Activated CD4-positive, alpha-beta memory T cell treated with anti-CD3 and anti-CD28 coated beads, Interleukin-2, amount 10 ng/mL, durations not matched to agents 7 days and 5 days (primary cell): ENCODE results near the gene NR4A1. TPM values are rescaled to one million over a fixed set of nuclear protein-coding genes. Genes with fewer than 3 reads are reported as not detected.

Experiments used
- CTCF ChIA-PET: fragments of 350-600 bp; sonication (Branson Sonifier 250); formaldehyde crosslinking; loops from one replicate; lab custom pipeline; 2021; ENCODE audit warnings: antibody characterized with exemption, inconsistent platforms; lab: Charles Lee
- POLR2A ChIA-PET: fragments of 350-600 bp; sonication (Branson Sonifier 250); formaldehyde crosslinking; loops from one replicate; lab custom pipeline; 2021; ENCODE audit warnings: antibody characterized with exemption; lab: Charles Lee
- DNase-seq: peaks from one replicate; pipeline ENCODE4 v3.0.0-alpha.2; 2020
- H3K27ac Mint-ChIP-seq: one replicate; pipeline ENCODE4 v1.8.0; 2021; ENCODE audit warnings: mild to moderate bottlenecking, mixed read lengths
- H3K27me3 Mint-ChIP-seq: one replicate; pipeline ENCODE4 v1.8.0; 2021; ENCODE audit warnings: mixed read lengths
- H3K36me3 Mint-ChIP-seq: one replicate; pipeline ENCODE4 v1.8.0; 2021; ENCODE audit warnings: low read depth, mixed read lengths
- H3K4me1 Mint-ChIP-seq: one replicate; pipeline ENCODE4 v1.8.0; 2021; ENCODE audit warnings: mixed read lengths
- H3K4me3 Mint-ChIP-seq: one replicate; pipeline ENCODE4 v1.8.0; 2021; ENCODE audit warnings: mild to moderate bottlenecking, mixed read lengths
- H3K9me3 Mint-ChIP-seq: one replicate; pipeline ENCODE4 v1.8.0; 2021; ENCODE audit warnings: mixed read lengths
- total RNA-seq, 2 experiments: library from RNA; stranded (reverse); gene quantifications; one replicate each; pipeline ENCODE4 v1.2.3, GENCODE V29; 2021

NR4A1 gene
- total RNA-seq, 2 experiments from 2014 or later: 10.0 to 10.5 TPM

DNA sequence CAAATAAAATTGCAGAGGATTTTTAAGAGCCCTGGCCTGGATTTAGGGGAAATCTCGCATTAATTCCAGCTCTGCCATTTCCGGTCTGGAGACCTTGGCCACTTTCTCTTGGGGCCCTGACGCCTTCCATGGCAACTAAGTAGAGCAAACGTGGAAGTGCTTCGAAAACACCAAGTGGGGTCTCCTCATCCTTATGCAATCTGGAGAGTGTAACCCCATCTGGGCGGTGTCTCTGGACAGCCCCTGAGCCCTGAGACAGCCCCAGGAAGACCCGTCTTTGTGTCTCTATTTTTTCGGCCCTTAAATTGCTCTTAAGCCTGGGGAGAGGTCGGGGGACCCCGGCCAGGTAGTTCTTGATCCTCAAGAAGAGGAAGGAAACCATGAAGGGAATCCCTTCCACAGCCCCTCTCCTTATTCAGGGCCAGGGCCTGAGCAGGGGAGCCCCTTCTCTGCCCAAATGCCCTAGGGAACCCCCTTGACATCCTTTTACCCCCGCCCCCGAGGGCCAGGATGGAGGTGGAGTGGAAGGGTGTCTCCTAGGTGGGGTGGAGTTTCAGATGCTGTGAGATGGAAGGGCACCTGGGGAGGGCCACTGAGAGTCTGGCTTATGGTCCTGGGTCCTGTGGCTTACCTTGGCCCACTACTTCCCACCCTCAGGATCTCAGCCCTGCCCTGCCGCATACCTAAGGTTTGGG is 17.6 kb upstream of the NR4A1 start:
- Mint-ChIP-seq H3K27ac (peak overlapping the region; percentile 54), H3K36me3 (no peaks in the 10 kb centered on the region), H3K4me3 (peak overlapping the region; percentile 68), H3K9me3 (no peaks in the 10 kb centered on the region), H3K27me3 (peaks cover 19% of the 10 kb centered on the region), H3K4me1 (peaks cover 36% of the 10 kb centered on the region)
- POLR2A ChIA-PET: interaction anchor here (1.0 to 2.9 kb wide), 7 partner anchors 10 to 88 kb away, joined by 3 to 18 read pairs (median 3); partner anchors contain the start of genes ATG101 and NR4A1
- CTCF ChIA-PET: interaction anchor here (0.8 to 12.6 kb wide), 12 partner anchors 8 to 112 kb away, joined by 3 to 309 read pairs (median 9); partner anchors contain the start of genes ATG101, NR4A1 and SMIM41
- DNase-seq: no peak

DNA sequence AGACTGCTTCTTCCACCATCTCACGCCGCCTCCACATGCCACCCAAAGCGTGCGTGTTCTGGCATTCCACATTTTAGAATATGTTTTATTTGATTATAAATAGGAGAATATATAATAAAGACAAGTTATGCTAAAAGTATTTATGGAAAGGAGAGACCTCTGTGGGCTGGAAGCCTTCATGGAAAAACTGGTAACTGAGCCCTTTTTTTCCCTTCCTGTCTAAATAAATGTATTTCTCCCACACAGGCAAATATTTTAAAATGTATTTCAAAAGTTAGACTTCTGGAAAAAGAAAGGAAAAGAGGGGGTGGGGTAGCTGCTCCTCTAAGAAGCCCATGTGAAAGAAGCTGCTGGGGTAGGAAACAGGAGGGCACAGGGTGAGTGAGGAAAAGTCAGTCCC is 16.1 kb upstream of the NR4A1 start:
- ChIA-PET POLR2A (interaction anchor here (0.8 to 1.5 kb wide), 2 partner anchors 10 to 16 kb away, joined by 3 to 4 read pairs; no protein-coding TSS in a partner anchor), CTCF (interaction anchor here (1.2 to 9.2 kb wide), 2 partner anchors 9 to 12 kb away, joined by 4 to 67 read pairs; no protein-coding TSS in a partner anchor)
- Mint-ChIP-seq H3K4me3 (no peak overlapping the region), H3K36me3 (no peaks in the 10 kb centered on the region), H3K9me3 (no peaks in the 10 kb centered on the region), H3K4me1 (peaks cover 36% of the 10 kb centered on the region), H3K27ac (no peak overlapping the region), H3K27me3 (peaks cover 19% of the 10 kb centered on the region)
- DNase-seq: no peak

DNA sequence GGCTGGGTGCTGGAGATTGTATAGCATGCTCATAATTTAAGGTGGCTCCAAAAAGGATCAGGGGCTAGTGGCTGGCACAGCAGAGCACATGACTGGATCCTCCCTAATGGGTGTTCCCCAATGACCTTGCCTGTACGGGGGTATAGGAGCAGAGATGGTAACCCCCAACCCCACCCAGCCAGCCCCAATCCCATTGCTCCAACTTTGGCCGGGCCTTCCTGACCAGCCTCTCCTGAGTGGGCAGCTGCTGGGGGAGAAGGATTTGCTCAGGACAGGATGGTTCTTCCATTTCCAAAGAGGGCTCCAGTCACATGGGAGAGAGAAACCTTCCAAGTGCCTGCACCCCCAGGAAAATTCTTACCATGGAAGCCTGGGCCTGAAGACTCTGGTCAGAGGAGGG is 15.3 kb upstream of the NR4A1 start:
- ChIA-PET POLR2A (interaction anchor here (1.2 to 1.8 kb wide), 4 partner anchors 10 to 34 kb away, joined by 3 to 8 read pairs (median 5); partner anchors contain the start of gene ATG101), CTCF (interaction anchor here (9.2 kb wide), 1 partner anchor 10 kb away, joined by 67 read pairs; no protein-coding TSS in a partner anchor)

DNA sequence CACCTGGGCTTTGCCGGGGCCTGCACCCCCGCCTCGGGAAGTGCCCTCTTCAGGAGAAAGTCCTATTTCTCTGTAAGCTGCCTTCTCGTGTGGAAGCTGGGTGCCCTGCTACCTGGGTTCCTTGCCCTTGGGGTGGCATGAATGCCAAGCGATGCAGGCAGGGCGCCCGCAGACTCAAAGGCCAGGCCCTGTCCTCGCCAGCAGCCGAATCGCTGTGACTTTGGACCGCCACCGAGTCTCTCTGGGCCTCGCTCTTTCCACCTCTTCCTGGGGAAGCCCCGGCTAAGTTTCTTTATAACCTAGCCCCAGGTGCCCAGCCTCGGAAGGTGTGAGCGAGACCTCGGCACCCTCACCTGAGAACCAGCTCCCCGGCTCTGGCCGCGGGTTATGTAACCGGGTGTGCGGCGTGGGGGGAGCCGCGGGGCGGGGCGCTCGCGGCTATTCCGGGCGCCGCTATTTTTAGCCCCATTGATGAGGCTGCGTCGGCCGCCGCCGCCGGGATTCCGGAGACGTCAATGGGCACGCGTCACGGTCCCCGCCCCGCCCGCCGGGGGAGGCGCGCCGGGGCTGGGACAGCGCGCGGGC is 14.6 kb upstream of the NR4A1 start:
- H3K4me3 Mint-ChIP-seq: peak overlapping the region; percentile 57
- ChIA-PET POLR2A (interaction anchor here (1.2 to 4.0 kb wide), 5 partner anchors 9 to 33 kb away, joined by 3 to 22 read pairs (median 5); partner anchors contain the start of genes ATG101 and NR4A1), CTCF (interaction anchor here (9.2 kb wide), 1 partner anchor 11 kb away, joined by 67 read pairs; no protein-coding TSS in a partner anchor)
- H3K27me3 Mint-ChIP-seq: peaks cover 16% of the 10 kb centered on the region
- peak; percentile 83 for DNase-seq
- H3K4me1 Mint-ChIP-seq: peaks cover 42% of the 10 kb centered on the region
- H3K36me3 Mint-ChIP-seq: no peaks in the 10 kb centered on the region
- H3K27ac Mint-ChIP-seq: no peak overlapping the region
- H3K9me3 Mint-ChIP-seq: no peaks in the 10 kb centered on the region

More for the DNA sequence above, 15.3 kb upstream of the NR4A1 start:
- Mint-ChIP-seq H3K27me3 (peaks cover 16% of the 10 kb centered on the region), H3K27ac (no peak overlapping the region), H3K9me3 (no peaks in the 10 kb centered on the region), H3K36me3 (no peaks in the 10 kb centered on the region), H3K4me1 (peaks cover 38% of the 10 kb centered on the region), H3K4me3 (no peak overlapping the region)
- DNase-seq: no peak

DNA sequence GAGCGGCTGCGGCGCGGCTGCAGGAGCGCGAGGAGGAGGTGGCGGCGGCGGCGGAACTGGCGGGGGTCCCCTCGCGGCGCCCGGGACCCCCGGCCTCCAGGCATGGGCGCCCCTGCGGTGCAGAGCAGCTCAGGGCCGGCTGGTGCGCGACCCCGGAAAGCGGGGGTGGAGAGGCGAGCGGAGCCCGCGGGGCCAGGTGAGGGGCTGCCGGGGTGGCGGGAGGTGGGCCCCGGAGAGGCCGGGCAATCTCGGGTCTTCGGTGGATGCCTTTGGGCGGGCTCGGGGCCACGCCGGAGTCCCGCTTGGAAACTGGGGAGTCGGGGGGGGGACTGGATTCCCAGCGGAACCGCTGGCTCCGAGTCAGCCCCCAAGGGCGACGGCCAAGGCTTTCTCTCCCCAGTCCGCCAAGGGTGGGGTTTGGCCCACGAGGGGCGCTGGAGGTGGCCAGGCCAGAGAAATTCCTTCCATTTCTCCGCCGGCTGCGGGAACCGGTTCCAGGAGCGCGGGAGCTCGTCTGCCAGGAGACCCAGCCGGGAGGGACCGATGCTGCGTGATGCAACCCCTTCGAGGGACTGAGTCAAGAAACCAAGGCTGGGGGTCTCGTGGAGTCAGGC is 13.9 kb upstream of the NR4A1 start:
- H3K27me3 Mint-ChIP-seq: peaks cover 16% of the 10 kb centered on the region
- ChIA-PET CTCF (interaction anchor here (9.2 kb wide), 1 partner anchor 12 kb away, joined by 67 read pairs; no protein-coding TSS in a partner anchor), POLR2A (interaction anchor here (1.3 to 4.0 kb wide), 4 partner anchors 12 to 32 kb away, joined by 5 to 22 read pairs (median 8); partner anchors contain the start of genes ATG101 and NR4A1)
- no peaks in the 10 kb centered on the region for H3K9me3 Mint-ChIP-seq
- no peak for DNase-seq
- no peaks in the 10 kb centered on the region for H3K36me3 Mint-ChIP-seq
- H3K4me1 Mint-ChIP-seq: peaks cover 48% of the 10 kb centered on the region
- no peak overlapping the region for H3K27ac Mint-ChIP-seq
- peak overlapping the region; percentile 41 for H3K4me3 Mint-ChIP-seq

DNA sequence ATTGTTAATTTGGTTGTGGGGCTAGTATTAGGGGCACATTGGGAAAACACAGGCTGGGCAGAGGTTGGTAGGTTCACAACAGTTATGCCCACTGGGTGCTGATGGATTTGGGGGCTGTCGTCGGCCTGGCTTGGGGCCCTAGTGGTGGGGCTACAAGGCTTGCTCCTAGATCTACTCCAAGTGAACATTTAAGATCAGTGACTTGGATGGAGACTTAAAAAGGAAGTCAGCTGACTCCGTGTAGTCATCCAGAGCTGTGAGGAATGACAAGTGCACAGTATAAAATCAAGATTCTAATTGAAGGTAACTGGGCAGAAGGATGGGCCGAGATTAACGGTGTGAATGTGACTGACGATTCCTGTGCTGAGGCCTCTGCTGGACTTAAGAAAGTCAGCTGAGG is 12.8 kb upstream of the NR4A1 start:
- Mint-ChIP-seq H3K9me3 (no peaks in the 10 kb centered on the region), H3K27me3 (peaks cover 16% of the 10 kb centered on the region), H3K4me1 (peaks cover 43% of the 10 kb centered on the region), H3K27ac (no peak overlapping the region), H3K4me3 (peak overlapping the region; percentile 31), H3K36me3 (no peaks in the 10 kb centered on the region)
- ChIA-PET POLR2A (interaction anchor here (2.2 to 4.0 kb wide), 2 partner anchors 13 kb away, joined by 7 to 22 read pairs; partner anchors contain the start of gene NR4A1), CTCF (interaction anchor here (1.1 to 9.2 kb wide), 3 partner anchors 13 to 30 kb away, joined by 5 to 67 read pairs (median 5); no protein-coding TSS in a partner anchor)
- DNase-seq: no peak

DNA sequence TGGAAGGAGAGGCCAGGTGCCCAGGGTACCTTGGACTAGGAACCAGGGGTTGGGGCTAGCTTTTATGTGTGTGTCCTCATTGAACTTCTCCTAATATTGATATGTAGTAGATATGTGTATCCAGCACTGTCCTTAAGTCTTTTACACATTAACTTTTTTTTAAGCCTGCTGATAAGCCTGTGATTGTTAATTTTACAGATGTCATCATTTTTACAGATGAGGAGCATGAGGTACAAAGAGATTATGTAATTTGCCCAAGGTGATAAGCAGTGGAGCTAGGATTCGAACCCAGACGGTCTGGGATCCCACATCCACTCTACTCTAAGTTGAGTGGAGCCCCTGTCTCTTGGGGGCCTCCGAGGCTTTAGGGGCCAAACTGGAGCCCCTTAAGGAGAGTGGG is 10.2 kb upstream of the NR4A1 start:
- ChIA-PET CTCF (interaction anchor here (1.7 to 9.2 kb wide), 2 partner anchors 10 to 15 kb away, joined by 4 to 67 read pairs; no protein-coding TSS in a partner anchor), POLR2A (interaction anchor here (1.5 kb wide), 1 partner anchor 16 kb away, joined by 4 read pairs; no protein-coding TSS in a partner anchor)
- H3K27ac Mint-ChIP-seq: no peak overlapping the region
- no peaks in the 10 kb centered on the region for H3K36me3 Mint-ChIP-seq
- no peaks in the 10 kb centered on the region for H3K9me3 Mint-ChIP-seq
- H3K4me3 Mint-ChIP-seq: no peak overlapping the region
- H3K27me3 Mint-ChIP-seq: peaks cover 3% of the 10 kb centered on the region
- H3K4me1 Mint-ChIP-seq: peaks cover 35% of the 10 kb centered on the region
- no peak for DNase-seq

DNA sequence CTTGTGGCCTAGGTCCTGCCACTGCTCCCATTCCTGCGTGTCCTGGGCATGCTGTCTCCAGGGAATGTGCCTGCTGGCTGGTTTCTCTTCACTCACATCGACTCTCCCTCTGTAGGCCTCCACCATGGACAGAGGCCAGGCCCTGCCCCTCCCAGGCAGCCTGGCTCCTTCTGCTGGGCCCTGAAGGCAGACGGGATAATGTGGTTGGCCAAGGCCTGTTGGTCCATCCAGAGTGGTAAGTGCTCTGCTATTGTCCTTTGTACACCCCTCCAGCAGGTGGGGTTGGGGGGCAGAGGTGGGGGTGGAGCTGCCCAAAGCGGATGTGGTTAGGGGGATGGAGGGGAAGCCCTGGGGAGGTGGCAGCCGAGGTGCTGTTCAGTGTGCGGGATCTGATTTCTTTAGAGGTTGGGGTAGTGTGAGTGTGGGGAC is 9.5 kb upstream of the NR4A1 start:
- peak; percentile 36 for DNase-seq
- ChIA-PET CTCF (interaction anchor here (4.8 to 9.2 kb wide), 2 partner anchors 16 kb away, joined by 33 to 67 read pairs; no protein-coding TSS in a partner anchor), POLR2A (interaction anchor here (1.5 kb wide), 1 partner anchor 16 kb away, joined by 4 read pairs; no protein-coding TSS in a partner anchor)
- Mint-ChIP-seq H3K4me1 (peaks cover 34% of the 10 kb centered on the region), H3K36me3 (no peaks in the 10 kb centered on the region), H3K27ac (peak overlapping the region; percentile 58), H3K4me3 (no peak overlapping the region), H3K27me3 (no peaks in the 10 kb centered on the region), H3K9me3 (no peaks in the 10 kb centered on the region)

DNA sequence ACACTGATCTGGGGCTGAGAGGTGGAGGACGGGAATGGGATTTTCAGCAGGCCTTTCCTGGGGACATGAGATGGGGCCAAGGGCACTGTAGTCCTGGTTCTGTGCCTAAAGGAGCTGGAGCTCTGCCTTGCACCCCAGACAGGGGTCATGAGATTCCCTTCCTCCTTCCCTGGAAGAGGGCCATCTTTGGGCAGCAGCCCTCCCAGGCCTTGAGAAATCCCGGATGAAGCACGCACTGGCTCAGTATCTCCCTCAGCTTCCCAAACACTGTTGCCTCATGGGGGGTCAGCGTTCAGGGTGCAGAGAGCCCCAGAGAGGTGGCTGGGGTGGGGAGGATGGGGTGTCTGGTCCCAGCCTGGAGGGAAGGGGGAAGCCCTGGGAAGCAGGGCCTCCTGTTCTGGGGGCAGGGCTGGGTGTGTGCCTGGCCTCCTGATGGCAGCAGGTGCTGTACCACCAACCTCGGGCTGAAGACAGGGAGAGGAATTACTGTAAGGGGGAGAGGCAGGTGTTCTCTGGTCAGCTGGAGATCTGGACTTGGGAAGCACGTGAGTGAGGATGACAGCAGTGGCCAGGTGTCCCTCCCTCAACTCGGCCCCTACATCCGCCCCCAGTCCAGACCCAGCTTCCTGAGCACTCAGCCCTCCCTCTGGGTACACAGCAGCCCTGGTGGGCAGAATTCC is 8.4 kb upstream of the NR4A1 start:
- DNase-seq: no peak
- Mint-ChIP-seq H3K9me3 (no peaks in the 10 kb centered on the region), H3K27me3 (no peaks in the 10 kb centered on the region), H3K27ac (no peak overlapping the region), H3K4me3 (no peak overlapping the region), H3K4me1 (peaks cover 35% of the 10 kb centered on the region), H3K36me3 (no peaks in the 10 kb centered on the region)
- CTCF ChIA-PET: interaction anchor here (0.7 to 4.8 kb wide), 3 partner anchors 9 to 18 kb away, joined by 3 to 33 read pairs (median 4); partner anchors contain the start of gene NR4A1
- POLR2A ChIA-PET: interaction anchor here (1.0 to 2.3 kb wide), 2 partner anchors 10 to 18 kb away, joined by 3 to 8 read pairs; no protein-coding TSS in a partner anchor

DNA sequence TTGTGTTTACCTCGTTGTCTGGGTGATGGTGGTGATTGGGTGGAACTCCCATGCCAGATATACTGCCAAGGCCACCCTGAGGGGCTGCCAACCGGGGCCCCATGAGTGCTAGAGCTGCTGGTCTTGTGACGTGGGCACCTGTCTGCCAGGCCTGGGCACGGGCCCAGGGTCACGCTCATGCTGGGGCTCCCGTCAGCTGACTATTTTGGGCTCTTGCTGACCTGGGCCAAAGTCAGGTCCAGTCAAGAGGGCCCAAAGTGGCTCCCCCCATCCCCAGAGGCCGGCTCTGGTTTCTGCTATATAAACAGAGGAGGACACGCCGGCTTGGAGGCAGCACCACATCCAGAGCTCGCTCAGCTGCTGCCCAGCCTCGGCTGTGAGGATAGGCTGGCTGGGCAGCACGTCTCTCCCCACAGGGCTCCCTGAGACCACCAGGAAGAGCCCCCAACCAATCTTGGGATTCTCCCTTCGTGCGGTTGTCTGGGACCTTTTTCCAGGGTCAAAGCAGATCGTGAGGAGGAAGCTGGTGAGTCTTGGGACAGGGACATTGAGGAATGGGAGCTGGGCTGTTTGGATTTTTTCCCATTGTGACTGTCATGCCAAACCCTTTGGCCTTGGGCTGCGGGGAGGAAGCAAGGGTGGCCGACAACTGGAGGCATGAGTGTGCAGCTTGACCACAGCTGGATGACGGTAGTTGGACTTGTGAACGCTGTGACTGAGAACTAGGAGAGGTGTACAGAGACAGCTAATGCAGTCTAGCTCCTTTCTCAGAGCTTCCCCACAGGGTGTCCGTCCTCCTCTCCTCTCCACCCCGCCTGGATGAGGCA is 7.6 kb upstream of the NR4A1 start:
- ChIA-PET CTCF (interaction anchor here (0.7 to 4.8 kb wide), 6 partner anchors 8 to 26 kb away, joined by 3 to 33 read pairs (median 3); partner anchors contain the start of genes ATG101 and NR4A1), POLR2A (interaction anchor here (1.0 to 2.3 kb wide), 3 partner anchors 11 to 19 kb away, joined by 3 to 8 read pairs (median 3); no protein-coding TSS in a partner anchor)
- Mint-ChIP-seq H3K4me1 (peaks cover 31% of the 10 kb centered on the region), H3K4me3 (no peak overlapping the region), H3K27ac (no peak overlapping the region), H3K27me3 (no peaks in the 10 kb centered on the region), H3K9me3 (no peaks in the 10 kb centered on the region), H3K36me3 (no peaks in the 10 kb centered on the region)
- DNase-seq: no peak
